Measurements from ENCODE around the gene MRPS30.

GRCh38 chr5:44795496-44795895 is 13.3 kb upstream of the MRPS30 start:
- TF ChIP-seq, protein P1, sequence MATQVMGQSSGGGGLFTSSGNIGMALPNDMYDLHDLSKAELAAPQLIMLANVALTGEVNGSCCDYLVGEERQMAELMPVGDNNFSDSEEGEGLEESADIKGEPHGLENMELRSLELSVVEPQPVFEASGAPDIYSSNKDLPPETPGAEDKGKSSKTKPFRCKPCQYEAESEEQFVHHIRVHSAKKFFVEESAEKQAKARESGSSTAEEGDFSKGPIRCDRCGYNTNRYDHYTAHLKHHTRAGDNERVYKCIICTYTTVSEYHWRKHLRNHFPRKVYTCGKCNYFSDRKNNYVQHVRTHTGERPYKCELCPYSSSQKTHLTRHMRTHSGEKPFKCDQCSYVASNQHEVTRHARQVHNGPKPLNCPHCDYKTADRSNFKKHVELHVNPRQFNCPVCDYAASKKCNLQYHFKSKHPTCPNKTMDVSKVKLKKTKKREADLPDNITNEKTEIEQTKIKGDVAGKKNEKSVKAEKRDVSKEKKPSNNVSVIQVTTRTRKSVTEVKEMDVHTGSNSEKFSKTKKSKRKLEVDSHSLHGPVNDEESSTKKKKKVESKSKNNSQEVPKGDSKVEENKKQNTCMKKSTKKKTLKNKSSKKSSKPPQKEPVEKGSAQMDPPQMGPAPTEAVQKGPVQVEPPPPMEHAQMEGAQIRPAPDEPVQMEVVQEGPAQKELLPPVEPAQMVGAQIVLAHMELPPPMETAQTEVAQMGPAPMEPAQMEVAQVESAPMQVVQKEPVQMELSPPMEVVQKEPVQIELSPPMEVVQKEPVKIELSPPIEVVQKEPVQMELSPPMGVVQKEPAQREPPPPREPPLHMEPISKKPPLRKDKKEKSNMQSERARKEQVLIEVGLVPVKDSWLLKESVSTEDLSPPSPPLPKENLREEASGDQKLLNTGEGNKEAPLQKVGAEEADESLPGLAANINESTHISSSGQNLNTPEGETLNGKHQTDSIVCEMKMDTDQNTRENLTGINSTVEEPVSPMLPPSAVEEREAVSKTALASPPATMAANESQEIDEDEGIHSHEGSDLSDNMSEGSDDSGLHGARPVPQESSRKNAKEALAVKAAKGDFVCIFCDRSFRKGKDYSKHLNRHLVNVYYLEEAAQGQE (IDR thresholded peaks at IDR 0.05; ENCODE audit: insufficient read depth in 1 of 2, low read depth in 2 of 2, low read length in 1 of 2) = no peak
- TF ChIP-seq SIN3A (IDR thresholded peaks at IDR 0.05; ENCODE audit: borderline replicate concordance, insufficient read depth, low read depth, low read length) (no peak), CTCF (IDR thresholded peaks at IDR 0.05) (no peak)
